H9 (cell line): ENCODE data around the gene RAI14. TPM values are rescaled to one million over a fixed set of nuclear protein-coding genes. Genes with fewer than 3 reads are reported as not detected.
A peak's percentile ranks its signal among the peaks of the same experiment; 100 is the strongest.

Experiments used
- DNase-seq: peaks from one replicate; pipeline ENCODE4 v3.0.0-alpha.2; 2017
- H2AFZ ChIP-seq: one replicate; pipeline ENCODE4 v1.6.1; 2013; ENCODE audit warnings: mild to moderate bottlenecking, low read length, control low read depth, moderate library complexity
- H2AK5ac ChIP-seq: 2 replicates; pipeline ENCODE4 v1.6.1; 2013; ENCODE audit warnings: low read length, control low read depth, mixed read lengths; ENCODE audit not compliant: insufficient read length
- H2BK120ac ChIP-seq: one replicate; pipeline ENCODE4 v1.6.1; 2013; ENCODE audit warnings: low read depth, mild to moderate bottlenecking, low read length, control low read depth, inconsistent platforms; ENCODE audit not compliant: poor library complexity, severe bottlenecking
- H2BK12ac ChIP-seq: 2 replicates; pipeline ENCODE4 v1.6.1; 2013; ENCODE audit warnings: low read length, control low read depth, mixed read lengths, low read depth; ENCODE audit not compliant: insufficient read length
- H2BK15ac ChIP-seq: 2 replicates; pipeline ENCODE4 v1.6.1; 2013; ENCODE audit warnings: low read depth, low read length, control low read depth
- H2BK20ac ChIP-seq: one replicate; pipeline ENCODE4 v1.6.1; 2013; ENCODE audit warnings: low read depth, mild to moderate bottlenecking, low read length, control low read depth, inconsistent platforms; ENCODE audit not compliant: poor library complexity, severe bottlenecking
- H2BK5ac ChIP-seq: 2 replicates; pipeline ENCODE4 v1.6.1; 2013; ENCODE audit warnings: low read length, control low read depth, mixed read lengths; ENCODE audit not compliant: insufficient read length
- H3K14ac ChIP-seq: 2 replicates; pipeline ENCODE4 v1.6.1; 2013; ENCODE audit warnings: low read length, control low read depth; ENCODE audit not compliant: insufficient read depth
- H3K18ac ChIP-seq: 2 replicates; pipeline ENCODE4 v1.6.1; 2013; ENCODE audit warnings: low read depth, mild to moderate bottlenecking, mixed read lengths, low read length, control low read depth; ENCODE audit not compliant: insufficient read length
- H3K23ac ChIP-seq: 2 replicates; pipeline ENCODE4 v1.6.1; 2013; ENCODE audit warnings: low read length, control low read depth, mixed read lengths, low read depth; ENCODE audit not compliant: insufficient read length
- H3K23me2 ChIP-seq: 2 replicates; pipeline ENCODE4 v1.6.1; 2013; ENCODE audit warnings: low read depth, mild to moderate bottlenecking, mixed read lengths, low read length, control low read depth; ENCODE audit not compliant: insufficient read length, poor library complexity, severe bottlenecking
- H3K27ac ChIP-seq: 2 replicates; pipeline ENCODE4 v1.5.1; 2013; ENCODE audit warnings: low read length, control low read depth, mixed read lengths, low read depth; ENCODE audit not compliant: insufficient read length
- H3K27me3 ChIP-seq: 2 replicates; pipeline ENCODE4 v1.6.1; 2013; ENCODE audit warnings: low read length, control low read depth, inconsistent platforms; ENCODE audit not compliant: insufficient read depth
- H3K4ac ChIP-seq: 2 replicates; pipeline ENCODE4 v1.6.1; 2013; ENCODE audit warnings: low read depth, mild to moderate bottlenecking, control low read depth, inconsistent platforms, low read length, moderate library complexity
- H3K4me1 ChIP-seq: 2 replicates; pipeline ENCODE4 v1.6.1; 2013; ENCODE audit warnings: low read length, control low read depth, inconsistent platforms; ENCODE audit not compliant: insufficient read depth
- H3K4me2 ChIP-seq: 2 replicates; pipeline ENCODE4 v1.6.1; 2013; ENCODE audit warnings: low read length, control low read depth, mixed read lengths; ENCODE audit not compliant: insufficient read length, insufficient read depth
- H3K56ac ChIP-seq: 2 replicates; pipeline ENCODE4 v1.6.1; 2013; ENCODE audit warnings: low read depth, mild to moderate bottlenecking, mixed read lengths, low read length, control low read depth; ENCODE audit not compliant: insufficient read length
- H3K79me1 ChIP-seq: 2 replicates; pipeline ENCODE4 v1.6.1; 2013; ENCODE audit warnings: low read depth, mild to moderate bottlenecking, moderate library complexity, low read length, control low read depth, inconsistent platforms; ENCODE audit not compliant: insufficient read depth, poor library complexity, severe bottlenecking
- H3K79me2 ChIP-seq: 2 replicates; pipeline ENCODE4 v1.6.1; 2013; ENCODE audit warnings: low read length, control low read depth, inconsistent platforms; ENCODE audit not compliant: insufficient read depth
- H3K9ac ChIP-seq: 2 replicates; pipeline ENCODE4 v1.6.1; 2013; ENCODE audit warnings: low read length, control low read depth, mixed read lengths; ENCODE audit not compliant: insufficient read length; ENCODE audit errors: extremely low read depth
- H3K9me3 ChIP-seq: one replicate; pipeline ENCODE4 v1.6.1; 2013; ENCODE audit warnings: low read depth, low read length, inconsistent platforms; ENCODE audit not compliant: control insufficient read depth
- H3T11ph ChIP-seq: one replicate; pipeline ENCODE4 v1.6.1; 2013; ENCODE audit warnings: mild to moderate bottlenecking, low read length, control low read depth, inconsistent platforms
- H4K20me1 ChIP-seq: one replicate; pipeline ENCODE4 v1.6.1; 2013; ENCODE audit not compliant: control insufficient read depth, insufficient read length, insufficient read depth
- H4K5ac ChIP-seq: 2 replicates; pipeline ENCODE4 v1.6.1; 2013; ENCODE audit warnings: low read depth, mild to moderate bottlenecking, mixed read lengths, low read length, control low read depth; ENCODE audit not compliant: insufficient read length
- H4K8ac ChIP-seq: replicated peaks from 2 replicates; pipeline ENCODE4 v1.6.1; 2013; ENCODE audit warnings: low read length, control low read depth, mixed read lengths, low read depth; ENCODE audit not compliant: insufficient read length
- H4K91ac ChIP-seq: 2 replicates; pipeline ENCODE4 v1.6.1; 2013; ENCODE audit warnings: low read depth, mild to moderate bottlenecking, moderate library complexity, mixed read lengths, low read length, control low read depth; ENCODE audit not compliant: insufficient read length
- H3K27ac Mint-ChIP-seq, 3 experiments: 2 replicates in 2 of 3; 3 replicates in 1 of 3; pipeline ENCODE4 v1.8.0; 2020 to 2021; ENCODE audit warnings: mixed read lengths in 3 of 3, mild to moderate bottlenecking in 1 of 3, moderate library complexity in 1 of 3
- H3K27me3 Mint-ChIP-seq: 2 replicates; pipeline ENCODE4 v1.8.0; 2021; ENCODE audit warnings: low read depth, mild to moderate bottlenecking, moderate library complexity, mixed read lengths
- H3K36me3 Mint-ChIP-seq, 3 experiments: 2 replicates in 2 of 3; 3 replicates in 1 of 3; pipeline ENCODE4 v1.8.0; 2020 to 2021; ENCODE audit warnings: low read depth in 3 of 3, mixed read lengths in 3 of 3; ENCODE audit not compliant: insufficient read depth in 1 of 3
- H3K4me1 Mint-ChIP-seq, 2 experiments: 2 replicates each; pipeline ENCODE4 v1.8.0; 2020; ENCODE audit warnings: mixed read lengths in 2 of 2
- H3K4me3 Mint-ChIP-seq, 2 experiments: 2 replicates in 1 of 2; 3 replicates in 1 of 2; pipeline ENCODE4 v1.8.0; 2020 to 2021; ENCODE audit warnings: mild to moderate bottlenecking in 2 of 2, mixed read lengths in 2 of 2, moderate library complexity in 1 of 2
- H3K9me3 Mint-ChIP-seq, 2 experiments: 2 replicates in 1 of 2; 3 replicates in 1 of 2; pipeline ENCODE4 v1.8.0; 2020; ENCODE audit warnings: mild to moderate bottlenecking in 2 of 2, mixed read lengths in 2 of 2, moderate library complexity in 1 of 2
- WGBS: extraction: QIAGEN DNeasy Blood & Tissue Kit; methylation state at CpG from one replicate; pipeline ENCODE4 v1.1.7; 2013; ENCODE audit warnings: missing lambda C conversion rate, low lambda C conversion rate, mixed read lengths; ENCODE audit not compliant: insufficient read length; ENCODE audit errors: extremely low coverage; 5-methylcytosine and 5-hydroxymethylcytosine counted together
- total RNA-seq: library from RNA; stranded (reverse); gene quantifications from 2 replicates; pipeline ENCODE4 v1.2.1, GENCODE V29; 2021
- TF ChIP-seq, protein P1 (sequence below): fragments of 200-600 bp; sonication (generic); conservative IDR thresholded peaks from 3 replicates; pipeline ENCODE4 v1.8.0; 2021; ENCODE audit warnings: antibody characterized with exemption, mild to moderate bottlenecking

Gene RAI14
- total RNA-seq, 1 experiment from 2014 or later = 127 TPM

- Mint-ChIP-seq H3K27me3 (no peaks in the 10 kb centered on the region), H3K4me3 (peak overlapping the region; percentile 5 to 22; a peak in 3 of 5 replicates), H3K4me1 (peaks cover 56 to 58% of the 10 kb centered on the region in 2 experiments), H3K9me3 (no peaks in the 10 kb centered on the region), H3K36me3 (peaks cover 22 to 39% (median 33%) of the 10 kb centered on the region in 3 experiments), H3K27ac (peak overlapping the region; percentile 82 to 98 (median 92))
- H3K23ac ChIP-seq = no peak overlapping the region
- no peak overlapping the region for H3K56ac ChIP-seq
- no peak for DNase-seq
- H4K5ac ChIP-seq = no peak overlapping the region
- no peak overlapping the region for H2BK12ac ChIP-seq
- H3K14ac ChIP-seq = no peak overlapping the region
- peak overlapping the region; percentile 44 for H3K4me2 ChIP-seq
- no peak overlapping the region for H2AK5ac ChIP-seq
- no peaks in the 10 kb centered on the region for H3K23me2 ChIP-seq
- WGBS = no CpG with 5 or more reads among the region's 1 CpG
- no peak overlapping the region for H4K8ac ChIP-seq
- H2BK5ac ChIP-seq = no peak overlapping the region
- H3K9ac ChIP-seq = no peak overlapping the region
- H2BK20ac ChIP-seq = no peak overlapping the region
- H3T11ph ChIP-seq = no peak overlapping the region
- no peak overlapping the region for H2BK15ac ChIP-seq
- no peak overlapping the region for H4K91ac ChIP-seq
- peak overlapping the region; percentile 76 for H3K27ac ChIP-seq
- peaks cover 29% of the 10 kb centered on the region; the same call in 1 of the 2 replicates for H3K79me2 ChIP-seq
- no peaks in the 10 kb centered on the region for H4K20me1 ChIP-seq
- TF ChIP-seq, protein P1, sequence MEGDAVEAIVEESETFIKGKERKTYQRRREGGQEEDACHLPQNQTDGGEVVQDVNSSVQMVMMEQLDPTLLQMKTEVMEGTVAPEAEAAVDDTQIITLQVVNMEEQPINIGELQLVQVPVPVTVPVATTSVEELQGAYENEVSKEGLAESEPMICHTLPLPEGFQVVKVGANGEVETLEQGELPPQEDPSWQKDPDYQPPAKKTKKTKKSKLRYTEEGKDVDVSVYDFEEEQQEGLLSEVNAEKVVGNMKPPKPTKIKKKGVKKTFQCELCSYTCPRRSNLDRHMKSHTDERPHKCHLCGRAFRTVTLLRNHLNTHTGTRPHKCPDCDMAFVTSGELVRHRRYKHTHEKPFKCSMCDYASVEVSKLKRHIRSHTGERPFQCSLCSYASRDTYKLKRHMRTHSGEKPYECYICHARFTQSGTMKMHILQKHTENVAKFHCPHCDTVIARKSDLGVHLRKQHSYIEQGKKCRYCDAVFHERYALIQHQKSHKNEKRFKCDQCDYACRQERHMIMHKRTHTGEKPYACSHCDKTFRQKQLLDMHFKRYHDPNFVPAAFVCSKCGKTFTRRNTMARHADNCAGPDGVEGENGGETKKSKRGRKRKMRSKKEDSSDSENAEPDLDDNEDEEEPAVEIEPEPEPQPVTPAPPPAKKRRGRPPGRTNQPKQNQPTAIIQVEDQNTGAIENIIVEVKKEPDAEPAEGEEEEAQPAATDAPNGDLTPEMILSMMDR = no peak
- no peak overlapping the region for H3K18ac ChIP-seq
- no peaks in the 10 kb centered on the region for H3K79me1 ChIP-seq
- H3K9me3 ChIP-seq = no peaks in the 10 kb centered on the region
- no peak overlapping the region for H2BK120ac ChIP-seq
- H3K27me3 ChIP-seq = no peaks in the 10 kb centered on the region
- H2AFZ ChIP-seq = no peak overlapping the region
- peaks cover 15% of the 10 kb centered on the region; the same call in 1 of the 2 replicates for H3K4me1 ChIP-seq
- H3K4ac ChIP-seq = no peak overlapping the region
Measured at GRCh38 chr5:34685485-34686165, 29.5 kb downstream of the RAI14 start.
